Measurements from ENCODE around the gene ATP6V0A1.
A peak's percentile ranks its signal among the peaks of the same experiment; 100 is the strongest.
"Not testable (repeated sequence)": the region's sequence is repeated elsewhere in the genome, so short reads cannot be mapped to it uniquely, and the experiment has no call there.

ATP6V0A1 gene

DNA sequence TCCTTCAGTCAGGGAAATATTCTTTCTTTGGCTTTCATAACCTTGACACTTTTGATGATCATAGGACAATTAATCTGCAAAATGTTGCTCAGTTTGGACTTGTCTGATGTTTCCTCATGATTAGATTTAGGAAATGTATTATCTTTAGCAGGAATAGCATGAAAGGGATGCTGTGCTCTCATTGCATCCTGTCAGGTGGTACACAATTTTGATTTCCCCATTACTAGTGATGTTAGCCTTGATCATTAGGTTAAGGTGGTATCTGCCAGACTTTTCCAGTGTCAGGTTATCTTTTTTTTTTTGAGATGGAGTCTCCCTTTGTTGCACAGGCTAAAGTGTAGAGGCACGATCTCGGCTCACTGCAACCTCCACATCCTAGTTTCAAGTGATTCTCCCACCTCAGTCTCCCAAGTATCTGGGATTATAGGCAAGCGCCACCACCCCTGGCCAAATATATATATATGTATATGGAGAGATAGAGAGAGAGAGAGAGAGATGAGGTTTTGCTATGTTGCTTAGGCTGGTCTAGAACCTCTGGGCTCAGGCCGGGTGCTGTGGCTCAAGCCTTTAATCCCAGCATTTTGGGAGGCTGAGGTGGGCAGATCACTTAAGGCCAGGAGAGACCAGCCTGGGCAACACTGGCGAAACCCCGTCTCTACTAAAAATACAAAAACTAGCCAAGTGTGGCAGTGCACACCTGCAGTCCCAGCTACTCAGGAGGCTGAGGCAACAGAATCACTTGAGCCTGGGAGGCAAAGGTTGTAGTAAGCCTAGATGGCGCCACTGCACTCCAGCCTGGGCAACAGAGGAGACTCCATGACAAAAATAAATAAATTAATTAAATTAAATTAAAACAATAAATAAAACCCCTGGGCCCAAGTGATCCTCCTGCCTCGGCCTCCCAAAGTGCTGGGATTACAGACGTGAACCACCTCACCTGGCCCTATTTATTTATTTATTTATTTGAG, 19.8 kb upstream of the ATP6V0A1 start:
- peak in 1 of 2 experiments; percentile 25 for DNase-seq

DNA sequence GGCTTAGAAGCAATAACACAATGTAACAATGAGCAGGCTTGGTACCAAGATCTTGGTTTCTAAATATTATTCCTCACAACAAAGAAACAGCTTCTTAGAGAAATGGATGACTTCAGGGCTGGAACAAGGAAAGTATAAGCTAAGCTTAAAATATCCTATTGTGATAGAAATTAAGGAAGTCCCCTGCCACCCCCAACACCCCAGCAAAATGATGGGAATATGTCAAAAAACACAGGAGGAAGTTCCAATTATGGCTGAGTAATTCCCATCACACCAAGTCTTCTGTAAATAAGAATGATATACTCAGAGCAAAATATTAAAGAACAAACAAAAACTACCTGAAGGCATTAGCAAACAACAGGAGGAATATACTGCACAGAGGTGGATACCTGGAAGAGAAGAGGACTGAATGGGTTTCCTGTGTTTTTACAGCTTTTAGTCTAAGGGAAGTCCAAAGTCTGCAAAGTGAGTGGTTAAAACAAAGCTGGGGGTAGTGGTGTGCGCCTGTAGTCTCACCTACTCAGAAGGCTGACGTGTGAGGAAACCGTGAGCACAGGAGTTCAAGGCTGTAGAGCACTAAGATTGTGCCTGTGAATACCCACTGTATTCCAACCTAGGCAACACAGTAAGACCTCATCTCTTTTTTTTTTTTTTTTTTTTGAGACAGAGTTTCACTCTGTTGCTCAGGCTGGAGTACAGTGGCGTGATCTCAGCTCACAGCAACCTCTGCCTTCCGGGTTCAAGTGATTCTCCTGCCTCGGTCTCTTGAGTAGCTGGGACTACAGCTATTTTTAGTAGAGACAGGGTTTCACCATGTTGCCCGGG, 17.1 kb upstream of the ATP6V0A1 start:
- DNase-seq: no peak

DNA sequence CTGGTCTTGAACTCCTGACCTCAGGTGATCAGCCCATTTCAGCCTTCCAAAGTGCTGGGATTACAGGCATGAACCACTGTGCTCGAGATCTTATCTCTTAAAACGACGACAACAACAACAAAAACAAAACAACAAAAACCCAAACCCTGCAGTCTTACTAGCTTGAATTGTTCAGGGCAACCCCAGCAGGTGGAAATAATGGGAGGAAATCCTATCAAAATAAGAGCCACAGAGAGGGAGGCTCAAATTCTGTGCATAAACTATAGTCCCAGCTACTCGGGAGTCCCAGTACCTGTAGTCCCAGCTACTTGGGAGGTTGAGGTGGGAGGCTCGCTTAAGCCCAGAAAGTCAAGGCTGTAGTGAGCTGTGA, 16.5 kb upstream of the ATP6V0A1 start:
- DNase-seq: no peak

DNA sequence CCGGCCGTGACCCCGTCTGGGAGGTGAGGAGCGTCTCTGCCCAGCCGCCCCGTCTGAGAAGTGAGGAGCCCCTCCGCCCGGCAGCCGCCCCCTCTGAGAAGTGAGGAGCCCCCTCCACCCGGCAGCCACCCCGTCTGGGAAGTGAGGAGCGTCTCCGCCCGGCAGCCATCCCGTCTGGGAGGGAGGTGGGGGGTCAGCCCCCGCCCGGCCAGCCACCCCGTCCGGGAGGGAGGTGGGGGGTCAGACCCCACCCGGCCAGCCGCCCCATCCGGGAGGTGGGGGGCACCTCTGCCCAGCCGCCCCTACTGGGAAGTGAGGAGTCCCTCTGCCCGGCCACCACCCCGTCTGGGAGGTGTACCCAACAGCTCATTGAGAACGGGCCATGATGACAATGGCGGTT, 9.5 kb upstream of the ATP6V0A1 start:
- not testable (repeated sequence) for DNase-seq

DNA sequence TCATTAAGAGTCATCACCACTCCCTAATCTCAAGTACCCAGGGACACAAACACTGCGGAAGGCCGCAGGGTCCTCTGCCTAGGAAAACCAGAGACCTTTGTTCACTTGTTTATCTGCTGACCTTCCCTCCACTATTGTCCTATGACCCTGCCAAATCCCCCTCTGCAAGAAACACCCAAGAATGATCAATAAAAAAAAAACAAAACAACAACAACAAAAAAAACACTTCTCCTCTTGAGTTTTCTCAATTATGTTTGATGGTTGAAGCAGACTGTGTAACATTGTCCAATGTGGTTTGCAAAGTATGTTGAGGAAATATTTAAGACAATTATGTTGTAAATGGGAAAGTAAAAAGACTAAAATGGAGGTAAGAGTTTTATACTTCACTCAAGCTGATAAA, 8.8 kb upstream of the ATP6V0A1 start:
- not testable (repeated sequence) for DNase-seq

DNA sequence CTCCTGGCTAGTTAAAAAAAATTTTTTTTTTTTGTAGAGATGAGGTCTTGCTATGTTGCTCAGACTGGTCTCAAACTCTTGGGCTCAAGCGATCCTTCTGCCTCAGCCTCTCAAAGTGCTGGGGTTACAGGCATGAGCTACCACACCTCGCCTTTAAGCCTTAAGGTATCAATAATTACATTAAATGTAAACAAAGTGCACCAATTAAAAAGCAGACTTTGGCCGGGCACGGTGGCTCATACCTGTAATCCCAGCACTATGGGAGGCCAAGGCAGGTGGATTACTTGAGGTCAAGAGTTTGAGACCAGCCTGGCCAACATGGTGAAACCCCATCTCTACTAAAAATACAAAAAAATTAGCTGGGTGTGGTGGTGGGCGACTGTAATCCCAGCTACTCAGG, 7.4 kb upstream of the ATP6V0A1 start:
- not testable (repeated sequence) for DNase-seq

DNA sequence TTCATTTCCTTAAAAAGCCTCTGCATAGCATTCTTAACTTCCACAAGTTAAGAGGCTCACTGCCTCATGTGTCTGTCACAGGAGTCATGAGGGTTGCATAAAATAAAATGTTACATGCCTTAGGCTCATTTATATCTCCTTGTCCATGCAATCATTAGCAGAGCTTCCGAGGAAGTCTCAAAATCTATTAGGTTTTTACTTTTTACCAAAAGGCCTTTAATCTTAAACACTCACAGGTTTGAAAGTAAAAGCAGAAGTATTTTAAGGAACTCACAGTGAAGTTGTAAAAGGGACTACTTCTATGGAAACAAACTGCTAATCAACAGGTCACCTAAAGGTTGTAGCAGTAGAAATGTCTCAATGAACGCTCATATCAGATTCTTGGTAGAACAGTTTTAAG, 5.2 kb upstream of the ATP6V0A1 start:
- DNase-seq: no peak

DNA sequence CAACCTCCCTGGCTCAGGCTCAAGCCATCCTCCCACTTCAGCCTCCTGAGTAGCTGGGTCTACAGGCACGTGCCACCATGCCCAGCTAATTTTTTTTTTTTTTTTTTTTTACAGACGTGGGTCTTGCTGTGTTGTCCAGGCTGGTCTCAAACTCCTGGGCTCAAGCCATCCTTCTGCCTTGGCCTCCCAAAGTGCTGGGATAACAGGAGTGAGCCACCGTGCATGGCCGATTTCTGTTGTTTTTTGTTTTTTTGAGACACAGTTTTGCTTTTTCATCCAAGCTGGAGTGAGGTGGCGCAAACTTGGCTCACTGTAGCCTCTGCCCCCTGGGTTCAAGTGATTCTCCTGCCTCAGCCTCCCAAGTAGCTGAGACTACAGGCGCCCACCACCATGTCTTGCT, 3.7 kb upstream of the ATP6V0A1 start:
- not testable (repeated sequence) for DNase-seq

DNA sequence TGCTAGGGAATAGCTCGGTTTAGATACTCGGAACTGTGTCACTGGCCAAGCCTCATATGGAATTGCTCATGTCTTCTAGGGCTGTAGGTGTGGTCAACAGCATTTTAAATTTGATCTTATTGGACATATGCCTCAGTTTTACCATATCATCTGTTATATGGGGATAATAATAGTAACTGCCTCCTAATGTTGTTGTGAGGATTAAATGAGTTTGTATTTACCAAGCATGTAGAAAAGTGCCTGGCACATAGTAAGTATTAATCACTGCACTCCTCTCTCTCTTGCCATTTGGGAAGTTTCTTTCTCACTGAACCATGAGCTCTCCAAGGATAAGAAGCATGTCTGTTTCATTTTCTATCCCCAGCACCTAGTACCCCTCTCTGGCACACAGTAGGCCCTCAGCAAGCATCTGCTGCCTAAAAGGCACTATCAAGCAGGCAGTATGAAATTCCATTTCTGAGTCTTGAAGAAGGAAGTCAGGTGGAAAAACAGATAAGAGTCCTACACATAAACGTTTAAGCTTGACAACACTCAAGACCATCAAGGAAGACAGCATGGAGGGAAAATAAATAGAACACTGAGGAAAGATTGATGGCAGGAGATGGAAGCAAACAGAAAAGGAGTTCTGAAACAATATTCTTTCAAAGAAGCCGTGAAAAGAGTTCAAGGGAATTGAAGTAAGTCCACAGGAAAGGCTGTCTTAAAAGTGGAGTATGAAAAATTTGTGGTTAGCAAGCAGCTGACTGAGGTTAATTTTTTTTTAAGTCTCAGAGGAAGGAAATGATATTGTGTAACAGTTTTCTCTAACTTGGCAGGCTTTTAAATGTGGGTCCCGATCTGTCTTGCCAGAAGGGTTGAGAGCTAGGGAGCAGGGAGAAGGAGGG, 2.2 kb upstream of the ATP6V0A1 start:
- no peak for DNase-seq

DNA sequence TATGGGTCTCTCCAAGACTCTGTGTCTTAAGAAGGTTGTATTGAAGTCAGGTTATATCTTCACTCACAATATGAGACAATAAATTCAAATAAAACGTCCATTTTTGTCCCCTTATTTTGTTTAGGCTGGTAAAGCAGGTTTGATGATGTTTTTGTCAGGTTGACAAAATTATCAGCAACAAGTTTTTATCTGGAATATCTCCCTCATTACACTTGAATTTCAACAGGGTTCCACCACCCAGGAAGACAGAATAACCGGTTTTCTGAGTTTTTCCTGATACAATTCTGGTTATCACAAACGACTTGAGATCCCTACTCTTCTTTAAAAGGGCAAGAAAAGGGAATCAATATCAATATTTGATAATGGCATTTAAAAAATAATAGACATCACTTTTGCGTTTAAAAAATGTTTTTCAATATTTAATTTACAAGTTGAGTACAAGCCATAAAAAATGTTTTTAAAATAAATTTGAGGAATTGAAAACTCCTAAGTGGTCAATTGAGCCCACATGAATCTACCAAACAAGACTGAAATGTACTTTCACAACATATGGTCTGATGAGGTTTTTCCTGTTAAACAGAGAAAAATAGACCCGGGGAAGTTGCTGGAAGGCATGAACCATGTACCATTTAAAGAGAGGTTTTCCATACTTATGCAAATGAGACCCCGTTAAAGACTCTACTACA, 1.4 kb upstream of the ATP6V0A1 start:
- no peak for DNase-seq

DNA sequence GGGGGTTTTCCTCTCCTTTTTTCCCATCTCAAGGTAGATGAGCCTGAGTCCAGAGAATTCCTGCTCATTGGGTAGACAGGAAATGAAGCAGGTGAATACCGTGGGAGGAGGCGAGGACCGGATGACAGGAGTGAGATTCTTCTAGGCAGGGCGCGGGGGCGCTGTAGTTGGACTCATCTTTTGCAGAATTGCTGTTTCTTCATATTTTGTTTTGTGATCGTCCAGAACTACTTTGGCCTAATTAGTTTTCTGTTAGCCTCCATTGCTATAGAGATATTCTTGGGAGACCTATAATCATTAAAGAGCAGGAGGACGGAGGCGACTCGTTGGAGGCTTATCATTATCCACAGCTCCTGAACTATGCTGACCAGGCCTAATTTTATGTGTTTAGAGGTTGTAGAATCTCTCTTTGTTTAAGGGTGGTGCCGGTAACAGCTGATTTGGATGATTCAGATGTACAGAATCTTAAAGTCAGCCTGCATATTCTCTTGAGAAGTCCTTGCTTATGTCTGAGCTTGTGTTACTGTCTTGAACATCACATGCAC, 650 bp downstream of the ATP6V0A1 start:
- DNase-seq: peak; percentile 55 to 73

DNA sequence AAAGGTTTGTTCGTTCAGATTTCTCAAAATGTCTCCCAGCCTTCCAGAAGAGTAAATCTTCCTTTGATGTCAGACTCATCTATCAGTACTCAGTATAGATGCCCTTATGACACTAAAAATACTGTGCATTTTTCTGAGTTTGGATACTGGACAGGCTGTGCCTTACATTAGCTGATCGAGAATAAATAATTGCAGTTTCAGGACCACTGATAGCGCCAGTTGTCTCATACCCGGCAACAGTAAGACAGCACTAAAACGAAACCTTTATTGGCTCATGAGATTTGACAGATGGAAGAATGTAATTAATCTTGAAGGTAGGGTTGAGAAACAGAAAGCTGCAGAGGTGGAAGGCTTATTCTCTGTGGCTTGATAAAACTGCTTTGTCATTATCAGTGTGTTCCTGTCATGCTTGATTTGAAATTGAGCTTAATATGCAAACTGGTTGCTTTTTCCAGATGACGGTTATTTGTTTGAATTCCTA, 1.2 kb downstream of the ATP6V0A1 start:
- peak; percentile 30 to 66 for DNase-seq

DNA sequence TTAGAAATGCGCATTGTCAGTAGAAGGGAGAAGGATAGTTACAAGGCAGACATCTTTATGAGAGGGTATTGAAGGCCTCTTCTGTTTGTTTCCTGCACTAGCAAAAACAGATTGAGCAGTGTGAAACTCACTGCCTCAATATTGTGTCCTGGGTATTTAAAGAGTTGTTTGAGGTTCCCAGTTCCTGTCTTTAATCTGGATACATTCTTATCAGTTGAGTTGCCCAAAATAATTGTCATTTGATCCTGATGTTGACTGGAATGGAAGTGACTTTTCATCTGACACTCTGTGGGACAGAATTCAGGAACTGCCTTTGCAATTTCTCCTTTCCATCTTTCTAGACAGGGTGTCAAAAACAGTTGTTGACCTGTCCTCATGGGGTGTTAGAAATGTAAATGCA, 1.7 kb downstream of the ATP6V0A1 start:
- no peak for DNase-seq

DNA sequence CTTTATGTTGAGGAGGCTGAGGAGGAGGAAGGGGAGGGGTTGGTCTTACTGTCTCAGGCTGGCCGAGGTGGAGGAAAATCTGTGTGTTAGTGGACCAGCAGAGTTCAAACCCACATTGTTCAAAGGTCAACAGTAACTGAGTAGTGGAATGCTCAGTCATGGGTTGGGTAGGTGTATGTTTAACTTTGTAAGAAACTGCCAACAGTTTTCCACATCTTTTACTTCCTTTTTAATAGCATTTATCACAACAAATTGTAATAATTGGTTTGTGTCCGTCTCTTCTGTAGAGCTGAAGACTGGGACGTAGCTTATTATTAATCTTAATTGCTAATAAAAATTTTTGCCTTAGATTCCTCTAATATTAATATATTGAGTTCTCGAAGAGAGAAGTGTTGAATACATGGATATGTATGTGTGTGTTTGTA, 5.3 kb downstream of the ATP6V0A1 start:
- no peak for DNase-seq

DNA sequence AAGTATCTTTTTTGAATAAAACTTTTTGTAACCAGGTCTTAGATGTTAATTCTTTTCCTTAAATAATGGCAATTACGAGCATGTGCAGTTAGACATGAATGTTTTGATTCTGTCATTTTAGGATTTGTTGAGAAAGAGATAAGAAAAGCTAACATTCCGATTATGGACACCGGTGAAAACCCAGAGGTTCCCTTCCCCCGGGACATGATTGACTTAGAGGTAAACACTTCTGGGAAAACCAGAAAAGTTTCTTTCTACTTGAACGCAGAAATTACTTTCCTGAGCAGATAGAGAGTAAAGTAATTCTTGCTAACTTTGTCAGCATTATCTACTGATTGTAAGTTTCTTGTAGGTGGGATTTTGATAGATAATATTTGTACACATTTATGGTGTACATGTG, 9.2 kb downstream of the ATP6V0A1 start:
- no peak for DNase-seq

DNA sequence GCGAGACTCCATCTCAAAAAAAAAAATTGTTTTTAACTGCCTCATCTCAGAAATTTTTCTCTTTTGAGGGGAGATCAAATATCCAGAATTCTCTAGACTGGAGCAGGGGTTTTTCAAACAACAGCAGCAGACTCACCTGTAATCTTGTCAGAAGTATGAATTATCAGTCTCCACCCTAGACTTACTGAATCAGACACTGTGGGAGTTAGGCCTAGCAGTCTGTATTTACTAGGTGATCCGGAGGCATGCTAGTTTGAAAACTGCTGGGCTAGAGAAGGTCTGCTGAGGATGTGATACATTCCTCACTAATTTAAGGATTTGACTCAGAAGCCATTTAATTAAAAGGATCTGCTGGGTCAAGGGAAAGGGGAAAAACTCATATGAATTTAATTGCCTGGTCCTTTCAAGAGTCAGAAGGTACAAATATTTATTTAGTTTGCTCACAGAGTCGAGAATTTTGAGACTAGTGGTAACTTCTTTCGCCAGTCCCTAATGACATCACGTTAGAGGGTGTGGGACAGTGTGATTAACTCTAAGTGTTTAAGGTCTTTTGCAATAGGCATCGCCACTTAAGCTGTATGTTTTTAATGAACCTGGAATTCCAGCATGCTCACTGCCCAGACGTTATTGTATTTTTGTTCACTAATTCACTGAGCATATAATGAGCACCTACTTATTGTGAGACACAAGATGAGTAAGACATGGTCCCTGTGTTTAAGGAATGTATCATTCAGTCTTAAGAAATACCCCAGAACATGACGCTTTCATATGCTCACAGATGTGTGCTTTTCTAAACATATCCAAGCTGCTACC, 14.2 kb downstream of the ATP6V0A1 start:
- no peak for DNase-seq

DNA sequence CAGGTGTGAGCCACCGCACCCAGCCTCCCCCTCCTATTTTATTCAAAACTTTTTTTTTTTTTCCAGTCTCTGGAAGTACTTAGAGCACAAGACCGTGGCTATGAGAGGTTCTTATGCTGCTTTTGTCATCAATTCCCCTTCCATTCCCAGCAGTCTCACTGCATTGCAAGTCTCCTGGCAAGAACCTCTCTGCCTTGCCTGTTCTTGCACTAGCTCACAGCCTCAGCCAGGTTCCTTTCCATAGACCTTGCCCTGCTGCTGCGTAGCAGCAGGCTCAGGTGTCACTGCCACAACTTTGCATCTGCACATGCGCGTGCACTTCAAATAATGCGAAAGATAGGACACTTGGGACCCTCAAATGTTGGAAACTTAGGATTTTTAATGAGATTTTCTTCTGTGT, 15.6 kb downstream of the ATP6V0A1 start:
- no peak for DNase-seq

DNA sequence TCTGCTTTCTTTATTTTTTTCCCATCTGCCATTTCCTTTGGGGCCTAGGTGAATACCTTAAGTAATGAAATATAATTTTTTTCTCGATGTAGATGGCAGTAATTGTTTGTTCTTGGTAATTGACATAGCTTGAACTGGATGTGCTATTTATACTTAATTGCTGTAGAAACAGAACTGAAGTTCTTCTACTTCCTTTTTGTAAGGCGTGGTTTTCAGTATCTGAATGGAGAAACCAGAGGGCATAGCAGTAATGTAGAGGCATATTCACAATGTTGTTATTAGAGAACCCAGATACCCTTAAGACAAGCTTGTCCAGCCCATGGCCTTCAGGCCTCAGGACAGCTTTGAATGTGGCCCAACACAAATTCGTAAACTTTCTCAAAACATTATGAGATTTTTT, 16.4 kb downstream of the ATP6V0A1 start:
- no peak for DNase-seq

DNA sequence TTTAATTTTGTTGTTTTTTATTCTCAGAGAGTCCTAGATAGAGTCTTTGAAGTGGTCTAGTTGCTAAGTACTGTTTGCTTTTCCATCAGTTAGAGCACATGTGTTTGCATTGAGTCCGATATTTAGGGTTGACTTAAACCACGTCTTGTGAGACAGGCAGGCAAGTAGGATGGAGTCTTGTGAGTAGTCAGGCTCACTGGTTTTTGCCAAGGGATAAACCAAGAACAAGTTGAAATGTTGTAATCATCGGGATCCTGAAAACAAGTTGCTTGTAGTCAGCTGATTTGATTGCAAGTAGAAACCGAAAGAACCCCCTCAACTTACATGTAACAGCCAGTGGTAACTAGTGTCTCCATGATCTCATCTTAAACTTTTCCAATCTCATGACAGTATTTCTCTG, 17.2 kb downstream of the ATP6V0A1 start:
- DNase-seq: no peak

DNA sequence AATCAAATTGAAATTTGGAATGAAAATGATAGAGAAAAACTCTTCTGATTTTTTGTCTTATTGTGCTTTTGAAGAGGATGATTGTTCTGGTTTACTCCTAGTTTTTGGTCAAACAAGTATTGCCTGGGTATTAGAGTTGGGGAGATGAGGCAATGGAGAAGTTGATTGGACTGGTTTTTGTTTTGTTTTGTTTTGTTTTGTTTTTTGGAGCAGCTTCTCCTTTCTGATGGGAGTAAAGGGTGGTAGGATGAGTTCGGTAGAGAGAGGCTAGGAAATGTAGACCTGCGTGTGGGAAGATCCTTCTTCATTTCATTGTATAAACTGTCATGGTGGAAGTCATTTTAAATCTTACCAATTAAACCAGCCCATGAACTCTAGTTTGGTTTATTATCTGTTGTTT, 17.7 kb downstream of the ATP6V0A1 start:
- DNase-seq: no peak

DNA sequence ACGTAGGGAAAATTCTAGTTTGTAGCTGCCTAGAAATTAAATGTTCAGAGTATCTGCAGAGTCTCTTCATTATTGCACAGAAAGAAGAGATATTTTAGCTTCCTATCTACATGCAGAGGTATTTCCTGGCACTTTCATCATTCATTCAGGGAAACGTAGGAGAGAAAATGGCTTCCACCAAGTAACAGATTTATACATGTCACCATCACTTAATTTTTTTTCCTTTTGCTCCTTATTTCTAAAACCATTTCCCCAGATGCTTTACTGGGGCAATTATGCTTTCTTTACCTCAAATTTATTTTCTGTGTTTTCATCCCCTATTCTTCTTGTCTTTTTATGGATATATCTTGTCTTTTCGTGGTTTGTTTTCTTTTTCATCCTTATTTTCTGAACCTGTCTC, 18.5 kb downstream of the ATP6V0A1 start:
- no peak for DNase-seq

Data from NCI-H524 (cell line).